ENCODE results near the gene SRRM3.

DNA sequence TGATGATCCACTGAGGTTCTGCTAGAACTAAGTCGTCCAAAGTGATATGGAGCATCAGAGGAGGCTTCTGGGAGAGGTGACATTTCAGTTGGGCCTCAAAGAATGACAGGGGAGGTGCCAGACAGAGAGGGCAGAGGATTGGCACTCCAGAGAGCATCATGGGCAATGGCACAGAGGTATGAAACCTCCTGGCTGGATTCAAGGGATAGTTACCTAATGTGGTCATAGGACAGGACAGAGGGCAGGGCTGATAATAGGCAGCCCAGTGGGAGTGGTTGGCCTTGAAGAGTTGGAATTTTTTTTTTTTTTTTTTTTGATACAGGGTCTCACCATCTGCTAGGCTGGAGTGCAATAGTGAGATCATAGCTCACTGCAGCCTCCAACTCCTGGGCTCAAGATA is 7.6 kb downstream of the SRRM3 start:
- TF ChIP-seq, protein P1, sequence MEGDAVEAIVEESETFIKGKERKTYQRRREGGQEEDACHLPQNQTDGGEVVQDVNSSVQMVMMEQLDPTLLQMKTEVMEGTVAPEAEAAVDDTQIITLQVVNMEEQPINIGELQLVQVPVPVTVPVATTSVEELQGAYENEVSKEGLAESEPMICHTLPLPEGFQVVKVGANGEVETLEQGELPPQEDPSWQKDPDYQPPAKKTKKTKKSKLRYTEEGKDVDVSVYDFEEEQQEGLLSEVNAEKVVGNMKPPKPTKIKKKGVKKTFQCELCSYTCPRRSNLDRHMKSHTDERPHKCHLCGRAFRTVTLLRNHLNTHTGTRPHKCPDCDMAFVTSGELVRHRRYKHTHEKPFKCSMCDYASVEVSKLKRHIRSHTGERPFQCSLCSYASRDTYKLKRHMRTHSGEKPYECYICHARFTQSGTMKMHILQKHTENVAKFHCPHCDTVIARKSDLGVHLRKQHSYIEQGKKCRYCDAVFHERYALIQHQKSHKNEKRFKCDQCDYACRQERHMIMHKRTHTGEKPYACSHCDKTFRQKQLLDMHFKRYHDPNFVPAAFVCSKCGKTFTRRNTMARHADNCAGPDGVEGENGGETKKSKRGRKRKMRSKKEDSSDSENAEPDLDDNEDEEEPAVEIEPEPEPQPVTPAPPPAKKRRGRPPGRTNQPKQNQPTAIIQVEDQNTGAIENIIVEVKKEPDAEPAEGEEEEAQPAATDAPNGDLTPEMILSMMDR (IDR thresholded peaks at IDR 0.05): no peak
- no peak for TF ChIP-seq POLR2A (IDR thresholded peaks at IDR 0.05)
